ENCODE measurements around the gene TSC22D4. TPM values are rescaled to one million over a fixed set of nuclear protein-coding genes. Genes with fewer than 3 reads are reported as not detected.
A peak's percentile ranks its signal among the peaks of the same experiment; 100 is the strongest.

Gene TSC22D4
- total and polyA plus RNA-seq, 9 of the 15 experiments (the other 6 are each of a cell fraction or from before 2014, with no cell fraction given), result 0.37 to 107 (median 28.7) TPM

DNA sequence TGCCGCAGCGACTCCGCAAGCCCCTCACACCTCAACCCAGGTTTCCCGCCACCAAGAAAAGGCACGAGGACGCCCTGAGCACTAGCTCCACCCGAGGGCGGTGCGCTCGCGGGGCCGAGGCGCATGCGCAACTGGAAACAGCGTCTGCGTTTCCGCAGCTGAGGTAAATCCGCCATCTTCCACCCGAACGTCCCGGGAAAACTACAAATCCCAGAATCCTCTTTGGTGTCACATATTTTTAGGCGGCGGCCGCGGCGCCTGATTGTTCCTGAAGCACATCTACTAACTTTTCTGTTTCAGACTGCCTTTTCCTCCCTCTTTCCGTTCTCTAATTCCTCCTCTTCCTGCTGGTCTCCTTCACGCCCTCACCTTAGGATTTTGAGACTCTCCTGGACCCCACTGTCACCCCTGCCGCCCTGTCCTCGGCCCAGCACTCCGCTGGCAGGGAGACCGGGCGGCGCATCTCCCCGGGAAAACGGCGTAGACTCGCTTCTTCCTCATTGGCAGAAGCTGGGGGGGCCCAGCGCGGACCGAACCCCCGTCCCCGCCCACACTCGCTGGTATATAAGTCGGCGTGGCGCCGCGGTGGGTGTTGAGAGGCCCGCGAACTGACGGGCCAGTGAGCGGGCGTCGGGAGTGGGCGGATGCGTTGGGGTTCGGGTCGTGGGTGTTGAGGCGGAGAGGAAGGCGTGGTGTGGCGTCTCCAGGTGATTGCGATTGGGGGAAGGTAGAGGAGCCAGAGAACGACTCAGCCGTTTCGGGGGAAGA, 50.6 kb downstream of the TSC22D4 start, which contains the start of gene ZCWPW1 (continued):
- TF ChIP-seq, protein P1, sequence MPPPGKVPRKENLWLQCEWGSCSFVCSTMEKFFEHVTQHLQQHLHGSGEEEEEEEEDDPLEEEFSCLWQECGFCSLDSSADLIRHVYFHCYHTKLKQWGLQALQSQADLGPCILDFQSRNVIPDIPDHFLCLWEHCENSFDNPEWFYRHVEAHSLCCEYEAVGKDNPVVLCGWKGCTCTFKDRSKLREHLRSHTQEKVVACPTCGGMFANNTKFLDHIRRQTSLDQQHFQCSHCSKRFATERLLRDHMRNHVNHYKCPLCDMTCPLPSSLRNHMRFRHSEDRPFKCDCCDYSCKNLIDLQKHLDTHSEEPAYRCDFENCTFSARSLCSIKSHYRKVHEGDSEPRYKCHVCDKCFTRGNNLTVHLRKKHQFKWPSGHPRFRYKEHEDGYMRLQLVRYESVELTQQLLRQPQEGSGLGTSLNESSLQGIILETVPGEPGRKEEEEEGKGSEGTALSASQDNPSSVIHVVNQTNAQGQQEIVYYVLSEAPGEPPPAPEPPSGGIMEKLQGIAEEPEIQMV (tag; conservative IDR thresholded peaks at IDR 0.05; ENCODE audit: low read depth), result no peak; the same call in 1 of the 2 replicates
- no peak for TF ChIP-seq HEY1 (CRISPR knock-in tag; IDR thresholded peaks at IDR 0.05; ENCODE audit: borderline replicate concordance)
- peak; percentile 41; the same call in 1 of the 2 replicates for TF ChIP-seq CEBPG (CRISPR knock-in tag; IDR thresholded peaks at IDR 0.05)
- no peak for TF ChIP-seq CEBPG (tag; conservative IDR thresholded peaks at IDR 0.05 in 1 of 2, IDR thresholded peaks at IDR 0.05 in 1 of 2)
- TF ChIP-seq HLTF (IDR thresholded peaks at IDR 0.05), result peak; percentile 90
- TF ChIP-seq PCBP1 (IDR thresholded peaks at IDR 0.05; ENCODE audit: low read depth, low read length, poor library complexity, severe bottlenecking), result peak; percentile 98
- peak; percentile 96; the same call in 1 of the 2 replicates for TF ChIP-seq THRAP3 (IDR thresholded peaks at IDR 0.05; ENCODE audit: borderline replicate concordance)
- TF ChIP-seq, protein P2, sequence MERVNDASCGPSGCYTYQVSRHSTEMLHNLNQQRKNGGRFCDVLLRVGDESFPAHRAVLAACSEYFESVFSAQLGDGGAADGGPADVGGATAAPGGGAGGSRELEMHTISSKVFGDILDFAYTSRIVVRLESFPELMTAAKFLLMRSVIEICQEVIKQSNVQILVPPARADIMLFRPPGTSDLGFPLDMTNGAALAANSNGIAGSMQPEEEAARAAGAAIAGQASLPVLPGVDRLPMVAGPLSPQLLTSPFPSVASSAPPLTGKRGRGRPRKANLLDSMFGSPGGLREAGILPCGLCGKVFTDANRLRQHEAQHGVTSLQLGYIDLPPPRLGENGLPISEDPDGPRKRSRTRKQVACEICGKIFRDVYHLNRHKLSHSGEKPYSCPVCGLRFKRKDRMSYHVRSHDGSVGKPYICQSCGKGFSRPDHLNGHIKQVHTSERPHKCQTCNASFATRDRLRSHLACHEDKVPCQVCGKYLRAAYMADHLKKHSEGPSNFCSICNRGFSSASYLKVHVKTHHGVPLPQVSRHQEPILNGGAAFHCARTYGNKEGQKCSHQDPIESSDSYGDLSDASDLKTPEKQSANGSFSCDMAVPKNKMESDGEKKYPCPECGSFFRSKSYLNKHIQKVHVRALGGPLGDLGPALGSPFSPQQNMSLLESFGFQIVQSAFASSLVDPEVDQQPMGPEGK (CRISPR knock-in tag; IDR thresholded peaks at IDR 0.05; ENCODE audit: borderline replicate concordance), result peak; percentile 86; the same call in 1 of the 2 replicates
- TF ChIP-seq, protein P3, sequence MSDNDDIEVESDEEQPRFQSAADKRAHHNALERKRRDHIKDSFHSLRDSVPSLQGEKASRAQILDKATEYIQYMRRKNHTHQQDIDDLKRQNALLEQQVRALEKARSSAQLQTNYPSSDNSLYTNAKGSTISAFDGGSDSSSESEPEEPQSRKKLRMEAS (CRISPR knock-in tag; IDR thresholded peaks at IDR 0.05), result peak; percentile 100
- TF ChIP-seq, protein P4, sequence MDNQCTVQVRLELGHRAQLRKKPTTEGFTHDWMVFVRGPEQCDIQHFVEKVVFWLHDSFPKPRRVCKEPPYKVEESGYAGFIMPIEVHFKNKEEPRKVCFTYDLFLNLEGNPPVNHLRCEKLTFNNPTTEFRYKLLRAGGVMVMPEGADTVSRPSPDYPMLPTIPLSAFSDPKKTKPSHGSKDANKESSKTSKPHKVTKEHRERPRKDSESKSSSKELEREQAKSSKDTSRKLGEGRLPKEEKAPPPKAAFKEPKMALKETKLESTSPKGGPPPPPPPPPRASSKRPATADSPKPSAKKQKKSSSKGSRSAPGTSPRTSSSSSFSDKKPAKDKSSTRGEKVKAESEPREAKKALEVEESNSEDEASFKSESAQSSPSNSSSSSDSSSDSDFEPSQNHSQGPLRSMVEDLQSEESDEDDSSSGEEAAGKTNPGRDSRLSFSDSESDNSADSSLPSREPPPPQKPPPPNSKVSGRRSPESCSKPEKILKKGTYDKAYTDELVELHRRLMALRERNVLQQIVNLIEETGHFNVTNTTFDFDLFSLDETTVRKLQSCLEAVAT (IDR thresholded peaks at IDR 0.05), result peak; percentile 95
- no peak for TF ChIP-seq RBM17 (IDR thresholded peaks at IDR 0.05; ENCODE audit: borderline replicate concordance, low read depth, low read length)
- TF ChIP-seq ZEB2 (IDR thresholded peaks at IDR 0.05), result peak; percentile 89
- 0 out of 2 replicates have a peak, but pooled peaks have one; percentile 3 for TF ChIP-seq KLF16 (IDR thresholded peaks at IDR 0.05)
- TF ChIP-seq, protein P5, sequence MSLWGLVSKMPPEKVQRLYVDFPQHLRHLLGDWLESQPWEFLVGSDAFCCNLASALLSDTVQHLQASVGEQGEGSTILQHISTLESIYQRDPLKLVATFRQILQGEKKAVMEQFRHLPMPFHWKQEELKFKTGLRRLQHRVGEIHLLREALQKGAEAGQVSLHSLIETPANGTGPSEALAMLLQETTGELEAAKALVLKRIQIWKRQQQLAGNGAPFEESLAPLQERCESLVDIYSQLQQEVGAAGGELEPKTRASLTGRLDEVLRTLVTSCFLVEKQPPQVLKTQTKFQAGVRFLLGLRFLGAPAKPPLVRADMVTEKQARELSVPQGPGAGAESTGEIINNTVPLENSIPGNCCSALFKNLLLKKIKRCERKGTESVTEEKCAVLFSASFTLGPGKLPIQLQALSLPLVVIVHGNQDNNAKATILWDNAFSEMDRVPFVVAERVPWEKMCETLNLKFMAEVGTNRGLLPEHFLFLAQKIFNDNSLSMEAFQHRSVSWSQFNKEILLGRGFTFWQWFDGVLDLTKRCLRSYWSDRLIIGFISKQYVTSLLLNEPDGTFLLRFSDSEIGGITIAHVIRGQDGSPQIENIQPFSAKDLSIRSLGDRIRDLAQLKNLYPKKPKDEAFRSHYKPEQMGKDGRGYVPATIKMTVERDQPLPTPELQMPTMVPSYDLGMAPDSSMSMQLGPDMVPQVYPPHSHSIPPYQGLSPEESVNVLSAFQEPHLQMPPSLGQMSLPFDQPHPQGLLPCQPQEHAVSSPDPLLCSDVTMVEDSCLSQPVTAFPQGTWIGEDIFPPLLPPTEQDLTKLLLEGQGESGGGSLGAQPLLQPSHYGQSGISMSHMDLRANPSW (CRISPR knock-in tag; IDR thresholded peaks at IDR 0.05), result peak; percentile 80; the same call in 1 of the 2 replicates
- peak; percentile 78 for TF ChIP-seq BHLHE40 (IDR thresholded peaks at IDR 0.05; ENCODE audit: low read length)
- TF ChIP-seq MEF2D (tag; conservative IDR thresholded peaks at IDR 0.05; ENCODE audit: low read depth), result peak; percentile 50; the same call in 1 of the 2 replicates
- TF ChIP-seq EWSR1 (IDR thresholded peaks at IDR 0.05; ENCODE audit: borderline replicate concordance, low read depth, partially characterized antibody), result no peak
- TF ChIP-seq SAFB2 (IDR thresholded peaks at IDR 0.05; ENCODE audit: borderline replicate concordance, low read depth, low read length, severe bottlenecking), result no peak
- TF ChIP-seq NFYB (IDR thresholded peaks at IDR 0.05; ENCODE audit: extremely low read depth, insufficient read length), result peak; percentile 11

All from K562 (cell line).